Measurements from ENCODE around the gene TIE1. TPM values are rescaled to one million over a fixed set of nuclear protein-coding genes. Genes with fewer than 3 reads are reported as not detected.

Gene TIE1
- total and polyA plus RNA-seq, 2 donors (not counting 3 experiments of a cell fraction or from before 2014, with no cell fraction given): 531 to 620 TPM

DNA sequence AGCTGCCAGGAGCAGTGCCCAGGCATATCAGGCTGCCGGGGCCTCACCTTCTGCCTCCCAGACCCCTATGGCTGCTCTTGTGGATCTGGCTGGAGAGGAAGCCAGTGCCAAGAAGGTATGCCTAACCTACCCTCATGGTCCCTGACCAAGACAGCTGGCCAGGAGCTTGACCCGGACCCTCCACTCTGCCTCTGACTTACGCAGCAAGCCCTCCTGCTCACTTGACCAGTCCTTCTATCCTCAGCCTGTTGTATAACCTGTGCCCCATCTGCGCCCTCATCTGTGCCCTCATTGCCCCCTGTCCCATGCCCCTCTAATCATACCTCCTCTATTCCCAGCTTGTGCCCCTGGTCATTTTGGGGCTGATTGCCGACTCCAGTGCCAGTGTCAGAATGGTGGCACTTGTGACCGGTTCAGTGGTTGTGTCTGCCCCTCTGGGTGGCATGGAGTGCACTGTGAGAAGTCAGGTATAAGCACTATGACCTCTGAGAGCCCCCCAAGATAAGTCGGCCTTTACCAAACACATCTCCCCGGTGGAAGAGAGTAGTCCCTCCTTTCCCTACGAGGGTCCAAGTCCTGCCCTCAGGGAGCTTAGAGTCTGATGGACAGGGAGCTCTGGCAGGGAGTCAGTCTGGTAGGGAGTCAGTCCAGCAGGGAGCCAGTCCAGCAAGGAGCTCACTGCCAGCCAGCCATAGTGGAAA lies 6.8 kb downstream of the TIE1 start:
- Histone ChIP-seq H3K9me1 (replicated peaks; ENCODE audit: control insufficient read depth, extremely low read depth, insufficient read depth, low read length) (no peaks in the 10 kb centered on the region), H3K27ac (ENCODE audit: insufficient read depth, low read depth, low read length) (no peak overlapping the region), H3K79me2 (ENCODE audit: control insufficient read depth, insufficient read depth, low read length) (peaks cover 59% of the 10 kb centered on the region), H3K4me1 (ENCODE audit: control insufficient read depth, extremely low read depth, insufficient read depth, low read length) (peaks cover 20% of the 10 kb centered on the region), H3K9me3 (replicated peaks; ENCODE audit: control insufficient read depth, insufficient read depth, low read length) (no peaks in the 10 kb centered on the region), H3K4me2 (ENCODE audit: insufficient read depth, low read length) (no peak overlapping the region), H4K20me1 (replicated peaks; ENCODE audit: control insufficient read depth, extremely low read depth, insufficient read depth, low read length) (no peaks in the 10 kb centered on the region), H2AFZ (ENCODE audit: low read depth, low read length) (no peak overlapping the region), H3K27me3 (ENCODE audit: control insufficient read depth in 2 of 2, insufficient read depth in 2 of 2, low read length in 2 of 2) (no peaks in the 10 kb centered on the region), H3K4me3 (replicated peaks in 1 of 3; ENCODE audit: insufficient read depth in 1 of 3, low read depth in 1 of 3, low read length in 3 of 3) (no peak overlapping the region), H3K36me3 (ENCODE audit: control insufficient read depth in 2 of 2, extremely low read depth in 1 of 2, insufficient read depth in 2 of 2, low read length in 2 of 2) (peaks cover 37 to 75% of the 10 kb centered on the region in 2 experiments), H3K9ac (replicated peaks; ENCODE audit: extremely low read depth, insufficient read depth, low read length) (no peak overlapping the region)
- CTCF ChIA-PET: interaction anchor here (0.9 to 1.5 kb wide), 4 partner anchors 13 to 107 kb away, joined by 3 to 4 read pairs (median 4); no protein-coding TSS in a partner anchor
- dilution Hi-C loops (cut with MboI; ENCODE audit: extremely low pct_ligation_motif_present, low sequenced_read_pairs): no loop called here
- TF ChIP-seq EZH2 (IDR thresholded peaks at IDR 0.05; ENCODE audit: borderline replicate concordance, low read depth, low read length, severe bottlenecking) (no peak), JUN (IDR thresholded peaks at IDR 0.05; ENCODE audit: borderline replicate concordance, insufficient read depth, insufficient read length, low read depth) (no peak), MAX (IDR thresholded peaks at IDR 0.05; ENCODE audit: insufficient read depth, insufficient read length) (no peak), POLR2A (IDR thresholded peaks at IDR 0.05; ENCODE audit: low read depth, low read length) (no peak), POLR2AphosphoS5 (IDR thresholded peaks at IDR 0.05; ENCODE audit: insufficient read depth, low read depth, low read length) (no peak), GATA2 (IDR thresholded peaks at IDR 0.05; ENCODE audit: insufficient read depth, insufficient read length, low read depth, low read length) (no peak), MYC (IDR thresholded peaks at IDR 0.05; ENCODE audit: low read depth, low read length) (no peak), FOS (IDR thresholded peaks at IDR 0.05; ENCODE audit: borderline replicate concordance, insufficient read depth, low read length) (no peak), CTCF (IDR thresholded peaks at IDR 0.05; ENCODE audit: extremely low read depth in 1 of 2, insufficient read depth in 1 of 2, low read depth in 1 of 2, low read length in 2 of 2) (no peak)
- POLR2A ChIA-PET: interaction anchor here (1.5 kb wide), 1 partner anchor 69 kb away, joined by 3 read pairs; no protein-coding TSS in a partner anchor
- FAIRE-seq: no peak
- BruUV-seq (replicated peaks): no TSS peak
- intact Hi-C loops (cut with micrococcal nuclease): no loop called here
- no peak for DNase-seq (ENCODE audit: low read depth, low spot score)
